Measurements from ENCODE around the gene OPN3. TPM values are rescaled to one million over a fixed set of nuclear protein-coding genes. Genes with fewer than 3 reads are reported as not detected.

OPN3 gene
- total RNA-seq, 1 donor from 2014 or later = 11.2 TPM

- H3K27me3 Mint-ChIP-seq = no peaks in the 10 kb centered on the region
- H3K4me3 Mint-ChIP-seq = peak overlapping the region; percentile 72
- intact Hi-C loops (cut with micrococcal nuclease) = loop anchor here (1.0 kb wide), 3 partner anchors 13 to 96 kb away; partner anchors contain the start of genes CHML and OPN3
- no peaks in the 10 kb centered on the region for H3K9me3 Mint-ChIP-seq
- peaks cover 11% of the 10 kb centered on the region for H3K36me3 Mint-ChIP-seq (ENCODE audit: low read depth)
- peaks cover 12% of the 10 kb centered on the region for H3K4me1 Mint-ChIP-seq
- DNase-seq = peak; percentile 85
- peak overlapping the region; percentile 70 for H3K27ac Mint-ChIP-seq
Measured at GRCh38 chr1:241627453-241628259, 12.5 kb downstream of the OPN3 start.

GRCh38 chr1:241624935-241625334, 15.2 kb downstream of the OPN3 start:
- H3K4me1 Mint-ChIP-seq = peaks cover 12% of the 10 kb centered on the region
- no peak for DNase-seq
- intact Hi-C loops (cut with micrococcal nuclease) = no loop called here
- H3K27me3 Mint-ChIP-seq = no peaks in the 10 kb centered on the region
- no peaks in the 10 kb centered on the region for H3K36me3 Mint-ChIP-seq (ENCODE audit: low read depth)
- H3K27ac Mint-ChIP-seq = no peak overlapping the region
- H3K4me3 Mint-ChIP-seq = no peak overlapping the region
- no peaks in the 10 kb centered on the region for H3K9me3 Mint-ChIP-seq

- Mint-ChIP-seq H3K4me1 (peaks cover 7% of the 10 kb centered on the region), H3K27ac (no peak overlapping the region), H3K9me3 (no peaks in the 10 kb centered on the region), H3K27me3 (no peaks in the 10 kb centered on the region), H3K36me3 (ENCODE audit: low read depth) (no peaks in the 10 kb centered on the region), H3K4me3 (no peak overlapping the region)
- intact Hi-C loops (cut with micrococcal nuclease) = no loop called here
- no peak for DNase-seq
Measured at GRCh38 chr1:241622669-241623068, 17.5 kb downstream of the OPN3 start.

- no peaks in the 10 kb centered on the region for H3K9me3 Mint-ChIP-seq
- peak overlapping the region; percentile 27 for H3K27ac Mint-ChIP-seq
- H3K4me3 Mint-ChIP-seq = no peak overlapping the region
- no peak for DNase-seq
- intact Hi-C loops (cut with micrococcal nuclease) = no loop called here
- H3K36me3 Mint-ChIP-seq (ENCODE audit: low read depth) = no peaks in the 10 kb centered on the region
- peaks cover 16% of the 10 kb centered on the region for H3K4me1 Mint-ChIP-seq
- no peaks in the 10 kb centered on the region for H3K27me3 Mint-ChIP-seq
Measured at GRCh38 chr1:241617426-241617825, 22.7 kb downstream of the OPN3 start.

GRCh38 chr1:241615043-241615974, 24.9 kb downstream of the OPN3 start:
- Mint-ChIP-seq H3K9me3 (no peaks in the 10 kb centered on the region), H3K36me3 (ENCODE audit: low read depth) (no peaks in the 10 kb centered on the region), H3K4me1 (peaks cover 14% of the 10 kb centered on the region), H3K27me3 (no peaks in the 10 kb centered on the region), H3K27ac (peak overlapping the region; percentile 13), H3K4me3 (no peak overlapping the region)
- intact Hi-C loops (cut with micrococcal nuclease) = no loop called here
- no peak for DNase-seq

DNA sequence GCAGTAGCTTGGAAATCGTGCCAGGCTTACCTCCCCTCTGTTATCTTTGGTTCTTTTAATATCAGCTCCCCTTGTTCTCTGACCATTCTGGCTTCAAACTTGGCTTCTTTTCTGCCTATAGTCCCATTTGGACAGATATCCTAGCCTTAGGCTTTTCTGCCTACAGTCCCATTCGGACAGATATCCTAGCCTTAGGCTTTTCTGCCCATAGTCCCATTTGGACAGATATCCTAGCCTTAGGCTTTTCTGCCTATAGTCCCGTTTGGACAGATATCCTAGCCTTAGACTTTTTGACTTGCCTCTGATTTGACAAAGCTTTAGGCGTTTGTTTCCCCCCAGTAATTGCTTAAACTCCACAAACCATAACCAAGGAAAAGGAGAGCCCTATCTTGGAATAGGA, 25.6 kb downstream of the OPN3 start:
- H3K36me3 Mint-ChIP-seq (ENCODE audit: low read depth) = no peaks in the 10 kb centered on the region
- H3K9me3 Mint-ChIP-seq = no peaks in the 10 kb centered on the region
- no peaks in the 10 kb centered on the region for H3K27me3 Mint-ChIP-seq
- intact Hi-C loops (cut with micrococcal nuclease) = loop anchor here (5.0 kb wide), 1 partner anchor 63 kb away; no protein-coding TSS in a partner anchor
- no peak overlapping the region for H3K27ac Mint-ChIP-seq
- H3K4me1 Mint-ChIP-seq = peaks cover 14% of the 10 kb centered on the region
- no peak for DNase-seq
- H3K4me3 Mint-ChIP-seq = no peak overlapping the region

DNA sequence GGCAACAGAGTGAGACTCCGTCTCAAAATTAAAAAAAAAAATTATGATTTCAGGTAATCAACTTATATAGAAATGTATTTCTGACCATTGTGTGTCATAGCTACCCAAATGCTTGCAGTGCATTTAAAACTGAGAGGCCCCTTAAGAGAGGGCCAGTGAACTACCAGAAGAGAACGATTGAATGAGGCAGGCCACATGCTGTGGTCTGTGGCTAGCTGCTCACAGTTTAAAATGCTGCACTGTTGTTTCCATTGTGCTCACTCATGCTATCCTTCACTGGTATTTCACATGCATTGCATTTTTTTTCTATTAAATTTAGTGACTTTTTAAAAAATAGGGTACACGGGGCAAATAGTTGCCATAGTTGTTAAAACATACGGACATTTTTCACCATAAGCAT, 26.0 kb downstream of the OPN3 start:
- H3K9me3 Mint-ChIP-seq = no peaks in the 10 kb centered on the region
- no peak overlapping the region for H3K4me3 Mint-ChIP-seq
- no peak overlapping the region for H3K27ac Mint-ChIP-seq
- no peaks in the 10 kb centered on the region for H3K36me3 Mint-ChIP-seq (ENCODE audit: low read depth)
- H3K4me1 Mint-ChIP-seq = peaks cover 14% of the 10 kb centered on the region
- intact Hi-C loops (cut with micrococcal nuclease) = loop anchor here (5.0 kb wide), 1 partner anchor 63 kb away; no protein-coding TSS in a partner anchor
- H3K27me3 Mint-ChIP-seq = no peaks in the 10 kb centered on the region
- no peak for DNase-seq

- Mint-ChIP-seq H3K4me3 (no peak overlapping the region), H3K4me1 (peaks cover 11% of the 10 kb centered on the region), H3K36me3 (ENCODE audit: low read depth) (no peaks in the 10 kb centered on the region), H3K27me3 (no peaks in the 10 kb centered on the region), H3K27ac (peak overlapping the region; percentile 35), H3K9me3 (no peaks in the 10 kb centered on the region)
- intact Hi-C loops (cut with micrococcal nuclease) = loop anchor here (1.0 to 5.0 kb wide), 2 partner anchors 14 to 64 kb away; no protein-coding TSS in a partner anchor
- DNase-seq = no peak
Measured at GRCh38 chr1:241612533-241613477, 27.4 kb downstream of the OPN3 start.

DNA sequence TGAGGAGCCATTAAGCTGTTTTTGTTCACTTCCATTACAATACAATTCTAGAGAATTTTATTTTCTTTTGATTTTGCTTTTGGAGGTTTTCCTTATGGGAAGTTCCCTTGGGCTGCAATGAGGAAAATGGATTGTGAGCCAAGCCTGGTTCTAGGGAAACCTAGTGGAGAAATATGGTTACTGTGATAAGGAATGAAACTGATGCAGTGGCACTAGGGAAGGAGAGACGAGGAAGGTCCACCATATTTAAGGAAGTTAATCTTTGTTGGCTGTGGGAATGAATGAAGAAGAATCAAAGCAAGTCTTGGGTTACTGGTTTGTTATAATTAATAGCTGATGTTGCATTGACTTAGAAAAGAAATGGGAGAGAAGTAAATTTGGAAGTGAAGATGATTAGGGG, 28.4 kb downstream of the OPN3 start:
- Mint-ChIP-seq H3K27me3 (no peaks in the 10 kb centered on the region), H3K4me3 (no peak overlapping the region), H3K9me3 (no peaks in the 10 kb centered on the region), H3K4me1 (peaks cover 5% of the 10 kb centered on the region), H3K36me3 (ENCODE audit: low read depth) (no peaks in the 10 kb centered on the region), H3K27ac (no peak overlapping the region)
- no peak for DNase-seq
- intact Hi-C loops (cut with micrococcal nuclease) = loop anchor here (1.0 to 5.0 kb wide), 4 partner anchors 66 to 387 kb away; partner anchors contain the start of genes EXO1 and MAP1LC3C

DNA sequence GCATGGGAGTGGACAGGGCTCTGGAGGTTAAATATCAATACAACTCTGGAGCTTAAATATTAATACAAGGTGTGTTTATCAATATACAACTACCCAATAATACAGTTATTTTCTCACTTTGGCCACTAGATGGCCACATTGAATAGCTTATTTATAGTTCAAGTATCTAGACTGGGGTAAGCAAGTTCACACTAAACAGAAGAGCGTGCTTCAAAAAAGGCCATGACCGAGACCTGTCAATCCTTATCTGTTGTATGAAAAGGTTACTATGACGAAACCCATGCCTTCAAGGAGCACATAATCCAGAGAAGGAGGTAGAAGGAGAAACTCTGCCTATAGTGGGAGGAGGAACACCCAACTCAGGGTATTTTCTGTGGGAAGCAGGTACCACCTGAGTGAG, 29.1 kb downstream of the OPN3 start:
- DNase-seq = peak; percentile 71
- Mint-ChIP-seq H3K9me3 (no peaks in the 10 kb centered on the region), H3K4me1 (peaks cover 5% of the 10 kb centered on the region), H3K4me3 (no peak overlapping the region), H3K27me3 (no peaks in the 10 kb centered on the region), H3K27ac (no peak overlapping the region), H3K36me3 (ENCODE audit: low read depth) (no peaks in the 10 kb centered on the region)
- intact Hi-C loops (cut with micrococcal nuclease) = loop anchor here (1.0 to 5.0 kb wide), 4 partner anchors 66 to 388 kb away; partner anchors contain the start of genes EXO1 and MAP1LC3C

DNA sequence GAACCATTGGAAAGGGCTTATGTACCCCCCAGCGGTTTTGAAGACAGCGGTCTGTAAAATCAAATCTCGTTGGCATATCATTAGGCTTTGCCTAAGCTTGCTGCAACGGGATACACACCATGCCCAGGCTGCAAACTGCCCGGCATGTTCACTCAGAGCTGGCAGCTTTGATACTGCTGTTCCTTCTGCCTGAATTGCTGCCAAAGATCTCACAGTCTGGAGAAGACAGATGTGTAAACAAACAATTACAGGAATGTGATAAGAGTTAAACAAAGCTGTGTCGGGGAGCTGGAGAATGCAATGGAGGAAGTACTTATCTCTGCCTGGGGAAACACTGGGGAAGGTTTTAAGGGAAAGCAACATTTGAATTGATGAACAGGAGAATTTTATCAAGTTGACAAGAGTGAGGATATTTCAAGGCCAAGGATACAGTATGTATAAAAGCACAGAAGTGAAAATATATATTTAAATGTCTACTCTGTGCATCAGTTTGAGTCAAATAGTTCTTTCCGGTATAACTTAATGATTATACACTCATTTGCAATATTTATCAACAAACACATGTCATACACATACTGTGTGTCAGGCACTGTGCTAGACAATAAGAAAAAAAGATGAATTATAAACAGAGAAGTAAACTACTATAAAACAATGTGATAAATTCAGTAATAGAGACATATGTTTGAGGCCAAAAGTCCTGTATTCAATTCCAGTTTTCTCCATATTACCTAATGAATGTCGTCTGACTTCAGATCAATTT, 29.9 kb downstream of the OPN3 start:
- Mint-ChIP-seq H3K27ac (no peak overlapping the region), H3K4me3 (no peak overlapping the region), H3K4me1 (peaks cover 5% of the 10 kb centered on the region), H3K9me3 (no peaks in the 10 kb centered on the region), H3K27me3 (no peaks in the 10 kb centered on the region), H3K36me3 (ENCODE audit: low read depth) (no peaks in the 10 kb centered on the region)
- DNase-seq = no peak
- intact Hi-C loops (cut with micrococcal nuclease) = loop anchor here (2.0 to 5.0 kb wide), 2 partner anchors 67 to 389 kb away; partner anchors contain the start of gene MAP1LC3C

GRCh38 chr1:241608379-241609033, 31.7 kb downstream of the OPN3 start:
- no peak for DNase-seq
- H3K4me3 Mint-ChIP-seq = no peak overlapping the region

More at GRCh38 chr1:241608379-241609033, 31.7 kb downstream of the OPN3 start:
- Mint-ChIP-seq H3K9me3 (no peaks in the 10 kb centered on the region), H3K27ac (no peak overlapping the region), H3K36me3 (ENCODE audit: low read depth) (peaks cover under 1% of the 10 kb centered on the region), H3K4me1 (peaks cover 7% of the 10 kb centered on the region), H3K27me3 (no peaks in the 10 kb centered on the region)
- intact Hi-C loops (cut with micrococcal nuclease) = no loop called here

Data from activated CD4-positive, alpha-beta T cell treated with anti-CD3 and anti-CD28 coated beads, Interleukin-2, amount 10 ng/mL, durations not matched to agents 24 days and 14 days (primary cell).